ENCODE results near the gene DYNLL1.

DYNLL1 gene

GRCh38 chr12:120455302-120455701 lies 40.6 kb upstream of the DYNLL1 start:
- no peak for DNase-seq (ENCODE audit: extremely low spot score)
- ChIA-PET CTCF (no interaction called here), POLR2A (no interaction called here)
- TF ChIP-seq TARDBP (IDR thresholded peaks at IDR 0.05) = no peak
- no peak for TF ChIP-seq SP1 (IDR thresholded peaks at IDR 0.05)
- TF ChIP-seq FOXA1 (IDR thresholded peaks at IDR 0.05) = no peak
- no peak for TF ChIP-seq ZNF384 (IDR thresholded peaks at IDR 0.05)
- no peak for TF ChIP-seq LEF1 (IDR thresholded peaks at IDR 0.05; ENCODE audit: borderline replicate concordance)
- TF ChIP-seq FOXK2 (IDR thresholded peaks at IDR 0.05) = no peak

GRCh38 chr12:120457133-120457532 lies 38.8 kb upstream of the DYNLL1 start:
- ChIA-PET POLR2A (interaction anchor here (1.3 to 2.2 kb wide), 2 partner anchors 11 to 34 kb away, joined by 3 to 6 read pairs; no protein-coding TSS in a partner anchor), CTCF (interaction anchor here (0.6 to 2.1 kb wide), 7 partner anchors 9 to 39 kb away, joined by 3 to 7 read pairs (median 4); partner anchors contain the start of gene SRSF9)
- TF ChIP-seq NFRKB (IDR thresholded peaks at IDR 0.05) = no peak
- TF ChIP-seq SUZ12 (IDR thresholded peaks at IDR 0.05) = no peak
- TF ChIP-seq ELF4 (IDR thresholded peaks at IDR 0.05) = no peak
- TF ChIP-seq SP1 (IDR thresholded peaks at IDR 0.05) = no peak
- TF ChIP-seq HDGF (IDR thresholded peaks at IDR 0.05; ENCODE audit: borderline replicate concordance) = no peak
- TF ChIP-seq L3MBTL2 (conservative IDR thresholded peaks at IDR 0.05) = no peak
- TF ChIP-seq ARNT (IDR thresholded peaks at IDR 0.05) = no peak
- no peak for TF ChIP-seq ZNF384 (IDR thresholded peaks at IDR 0.05)
- no peak for TF ChIP-seq PKNOX1 (IDR thresholded peaks at IDR 0.05)
- no peak for TF ChIP-seq CTBP1 (IDR thresholded peaks at IDR 0.05; ENCODE audit: borderline replicate concordance)
- no peak for TF ChIP-seq LEF1 (IDR thresholded peaks at IDR 0.05; ENCODE audit: borderline replicate concordance)
- TF ChIP-seq FOXM1 (IDR thresholded peaks at IDR 0.05; ENCODE audit: borderline replicate concordance) = no peak
- no peak for TF ChIP-seq TARDBP (IDR thresholded peaks at IDR 0.05)
- TF ChIP-seq FOXA1 (IDR thresholded peaks at IDR 0.05) = no peak
- TF ChIP-seq BHLHE40 (IDR thresholded peaks at IDR 0.05; ENCODE audit: borderline replicate concordance) = no peak
- no peak for TF ChIP-seq FOXK2 (IDR thresholded peaks at IDR 0.05)
- DNase-seq (ENCODE audit: extremely low spot score) = peak; percentile 27

- TF ChIP-seq HDGF (IDR thresholded peaks at IDR 0.05; ENCODE audit: borderline replicate concordance) (no peak), L3MBTL2 (conservative IDR thresholded peaks at IDR 0.05) (no peak), PKNOX1 (IDR thresholded peaks at IDR 0.05) (no peak), BHLHE40 (IDR thresholded peaks at IDR 0.05; ENCODE audit: borderline replicate concordance) (no peak), CTBP1 (IDR thresholded peaks at IDR 0.05; ENCODE audit: borderline replicate concordance) (no peak), LEF1 (IDR thresholded peaks at IDR 0.05; ENCODE audit: borderline replicate concordance) (no peak), ZNF384 (IDR thresholded peaks at IDR 0.05) (no peak), FOXM1 (IDR thresholded peaks at IDR 0.05; ENCODE audit: borderline replicate concordance) (no peak), NFRKB (IDR thresholded peaks at IDR 0.05) (no peak)
- ChIA-PET CTCF (interaction anchor here (0.7 to 2.4 kb wide), 2 partner anchors 9 to 191 kb away, joined by 3 to 7 read pairs; no protein-coding TSS in a partner anchor), POLR2A (no interaction called here)
- DNase-seq (ENCODE audit: extremely low spot score) = no peak
These were observed 35.8 kb upstream of the DYNLL1 start for GRCh38 chr12:120460157-120460556.

GRCh38 chr12:120462099-120462640 lies 33.7 kb upstream of the DYNLL1 start:
- DNase-seq (ENCODE audit: extremely low spot score) = no peak
- no peak for TF ChIP-seq FOXA1 (IDR thresholded peaks at IDR 0.05)
- CTCF ChIA-PET = no interaction called here
- POLR2A ChIA-PET = interaction anchor here (0.7 to 2.2 kb wide), 3 partner anchors 10 to 171 kb away, joined by 3 to 8 read pairs (median 4); partner anchors contain the start of genes RNU4-1 and RNU4-2

GRCh38 chr12:120463712-120464111 lies 32.2 kb upstream of the DYNLL1 start:
- no peak for DNase-seq (ENCODE audit: extremely low spot score)
- ChIA-PET CTCF (interaction anchor here (1.1 kb wide), 1 partner anchor 25 kb away, joined by 3 read pairs; no protein-coding TSS in a partner anchor), POLR2A (interaction anchor here (2.2 kb wide), 1 partner anchor 172 kb away, joined by 8 read pairs; the partner anchor contains the start of genes RNU4-1 and RNU4-2)
- TF ChIP-seq ARNT (IDR thresholded peaks at IDR 0.05) (no peak), FOXM1 (IDR thresholded peaks at IDR 0.05; ENCODE audit: borderline replicate concordance) (no peak), SUZ12 (IDR thresholded peaks at IDR 0.05) (no peak), TARDBP (IDR thresholded peaks at IDR 0.05) (no peak), ZNF384 (IDR thresholded peaks at IDR 0.05) (no peak), BHLHE40 (IDR thresholded peaks at IDR 0.05; ENCODE audit: borderline replicate concordance) (no peak), FOXA1 (IDR thresholded peaks at IDR 0.05) (no peak), ELF4 (IDR thresholded peaks at IDR 0.05) (no peak), LEF1 (IDR thresholded peaks at IDR 0.05; ENCODE audit: borderline replicate concordance) (no peak), L3MBTL2 (conservative IDR thresholded peaks at IDR 0.05) (no peak), NFRKB (IDR thresholded peaks at IDR 0.05) (no peak), HDGF (IDR thresholded peaks at IDR 0.05; ENCODE audit: borderline replicate concordance) (no peak), PKNOX1 (IDR thresholded peaks at IDR 0.05) (no peak), FOXK2 (IDR thresholded peaks at IDR 0.05) (no peak), SP1 (IDR thresholded peaks at IDR 0.05) (no peak), CTBP1 (IDR thresholded peaks at IDR 0.05; ENCODE audit: borderline replicate concordance) (no peak)

- no peak for DNase-seq (ENCODE audit: extremely low spot score)
- CTCF ChIA-PET = interaction anchor here (0.6 to 1.7 kb wide), 5 partner anchors 7 to 110 kb away, joined by 3 to 7 read pairs (median 5); no protein-coding TSS in a partner anchor
- TF ChIP-seq L3MBTL2 (conservative IDR thresholded peaks at IDR 0.05) = no peak
- TF ChIP-seq SUZ12 (IDR thresholded peaks at IDR 0.05) = no peak
- TF ChIP-seq FOXM1 (IDR thresholded peaks at IDR 0.05; ENCODE audit: borderline replicate concordance) = no peak
- TF ChIP-seq HDGF (IDR thresholded peaks at IDR 0.05; ENCODE audit: borderline replicate concordance) = no peak
- TF ChIP-seq ARNT (IDR thresholded peaks at IDR 0.05) = no peak
- no peak for TF ChIP-seq ZNF384 (IDR thresholded peaks at IDR 0.05)
- no peak for TF ChIP-seq BHLHE40 (IDR thresholded peaks at IDR 0.05; ENCODE audit: borderline replicate concordance)
- no peak for TF ChIP-seq FOXK2 (IDR thresholded peaks at IDR 0.05)
- TF ChIP-seq FOXA1 (IDR thresholded peaks at IDR 0.05) = no peak
- no peak for TF ChIP-seq LEF1 (IDR thresholded peaks at IDR 0.05; ENCODE audit: borderline replicate concordance)
- TF ChIP-seq CTBP1 (IDR thresholded peaks at IDR 0.05; ENCODE audit: borderline replicate concordance) = no peak
- TF ChIP-seq ELF4 (IDR thresholded peaks at IDR 0.05) = no peak
- TF ChIP-seq SP1 (IDR thresholded peaks at IDR 0.05) = no peak
- TF ChIP-seq NFRKB (IDR thresholded peaks at IDR 0.05) = no peak
- no peak for TF ChIP-seq TARDBP (IDR thresholded peaks at IDR 0.05)
- TF ChIP-seq PKNOX1 (IDR thresholded peaks at IDR 0.05) = no peak
- POLR2A ChIA-PET = interaction anchor here (0.9 to 1.4 kb wide), 3 partner anchors 19 to 174 kb away, joined by 3 read pairs; partner anchors contain the start of genes COQ5 and RNU4-2
These were observed 30.2 kb upstream of the DYNLL1 start for GRCh38 chr12:120465756-120466155.

All from HEK293T (cell line).